Measurements from ENCODE around the gene DZIP3.
"Not testable (repeated sequence)": the region's sequence is repeated elsewhere in the genome, so short reads cannot be mapped to it uniquely, and the experiment has no call there.

Gene DZIP3

DNA sequence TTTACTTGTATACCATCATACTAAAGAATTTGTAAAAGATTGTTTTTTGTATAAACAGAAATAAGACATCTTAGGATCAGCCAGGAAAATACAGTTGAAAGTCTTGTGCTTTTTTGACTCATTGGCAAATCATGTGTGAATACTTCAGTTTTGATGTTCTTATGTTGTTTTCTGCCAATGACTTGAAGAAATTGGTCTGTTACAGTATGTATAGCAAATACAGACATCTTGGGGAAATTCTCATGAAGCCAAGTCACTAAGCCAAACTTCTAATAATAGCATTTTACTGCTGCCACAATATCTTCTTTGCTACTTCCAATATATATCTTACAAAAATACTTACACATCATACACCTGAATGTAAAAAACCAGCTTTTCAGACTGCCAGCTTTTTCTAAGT lies 83.2 kb downstream of the DZIP3 start:
- no peaks in the 10 kb centered on the region for H3K36me3 ChIP-seq (ENCODE audit: control insufficient read depth in 2 of 2, insufficient read depth in 2 of 2, low read length in 2 of 2)
- no peaks in the 10 kb centered on the region for H3K27me3 ChIP-seq (ENCODE audit: control insufficient read depth in 2 of 2, insufficient read depth in 2 of 2, low read length in 2 of 2)
- no peaks in the 10 kb centered on the region for H3K9me3 ChIP-seq (ENCODE audit: control insufficient read depth in 2 of 2, low read length in 2 of 2)

DNA sequence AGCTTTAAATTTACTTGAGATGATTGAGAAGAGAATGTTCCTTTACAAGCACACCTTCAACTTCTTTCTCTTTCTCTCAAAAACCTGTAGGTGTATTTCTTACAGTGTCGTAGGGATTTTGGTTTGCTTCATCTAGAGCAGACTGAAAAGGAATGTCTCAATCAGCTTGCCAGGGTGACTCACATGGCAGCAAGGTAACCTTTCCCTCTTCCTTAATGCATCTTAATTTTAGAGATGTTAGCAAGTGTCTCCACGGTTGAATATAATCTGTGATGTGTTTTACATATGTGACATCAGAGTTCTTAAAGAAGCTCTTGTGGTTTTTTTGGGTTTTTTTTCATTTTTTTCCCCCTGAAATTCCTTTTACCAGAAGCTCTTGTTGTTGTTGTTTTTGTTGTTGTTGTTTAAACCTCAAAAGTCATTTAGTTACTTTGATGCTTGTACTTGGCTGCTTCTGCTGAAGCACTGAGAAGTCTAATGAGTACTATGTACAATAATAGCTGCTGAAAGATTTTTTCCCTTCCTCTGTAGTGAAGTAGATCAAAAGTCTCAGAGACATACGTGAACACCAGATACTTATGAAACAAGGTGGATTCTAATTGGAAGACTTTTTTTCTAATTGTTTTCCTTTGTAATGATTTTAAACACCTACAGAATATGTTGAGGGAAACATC lies 84.6 kb downstream of the DZIP3 start:
- no peak overlapping the region for H3K27ac ChIP-seq (ENCODE audit: low read depth in 2 of 2, low read length in 2 of 2)
- no peaks in the 10 kb centered on the region for H3K9me3 ChIP-seq (ENCODE audit: control insufficient read depth in 2 of 2, low read length in 2 of 2)
- no peaks in the 10 kb centered on the region for H3K27me3 ChIP-seq (ENCODE audit: control insufficient read depth in 2 of 2, insufficient read depth in 2 of 2, low read length in 2 of 2)
- no peaks in the 10 kb centered on the region for H3K36me3 ChIP-seq (ENCODE audit: control insufficient read depth in 2 of 2, insufficient read depth in 2 of 2, low read length in 2 of 2)
- H3K4me3 ChIP-seq (ENCODE audit: low read length in 2 of 2): no peak overlapping the region
- no peak overlapping the region for H3K9ac ChIP-seq (ENCODE audit: low read depth in 1 of 2, low read length in 2 of 2)
- no peaks in the 10 kb centered on the region for H3K4me1 ChIP-seq (ENCODE audit: control insufficient read depth in 2 of 2, insufficient read depth in 2 of 2, low read length in 2 of 2)

More for the DNA sequence above, 83.2 kb downstream of the DZIP3 start:
- no peak overlapping the region for H3K4me3 ChIP-seq (ENCODE audit: low read length in 2 of 2)
- no peak overlapping the region for H3K9ac ChIP-seq (ENCODE audit: low read depth in 1 of 2, low read length in 2 of 2)
- H3K4me1 ChIP-seq (ENCODE audit: control insufficient read depth in 2 of 2, insufficient read depth in 2 of 2, low read length in 2 of 2): no peaks in the 10 kb centered on the region
- H3K27ac ChIP-seq (ENCODE audit: low read depth in 2 of 2, low read length in 2 of 2): no peak overlapping the region

DNA sequence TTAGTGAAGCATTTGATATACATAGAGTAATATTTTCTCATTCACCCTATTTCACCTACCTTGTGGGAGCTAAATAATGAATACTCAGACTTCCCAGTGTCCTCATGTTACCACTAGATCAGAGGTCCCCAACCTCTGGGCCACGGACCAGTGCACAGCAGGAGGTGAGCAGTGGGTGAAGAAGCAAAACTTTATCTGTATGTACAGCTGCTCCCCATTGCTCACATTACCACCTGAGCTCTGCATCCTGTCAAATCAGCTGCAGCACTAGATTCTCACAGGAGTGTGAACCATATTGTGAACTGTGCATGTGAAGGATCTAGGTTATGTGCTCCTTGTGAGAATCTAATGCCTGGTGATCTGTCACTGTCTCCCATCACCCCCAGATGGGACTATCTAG lies 88.3 kb downstream of the DZIP3 start:
- Histone ChIP-seq H3K36me3 (ENCODE audit: control insufficient read depth in 2 of 2, insufficient read depth in 2 of 2, low read length in 2 of 2) (no peaks in the 10 kb centered on the region), H3K4me1 (ENCODE audit: control insufficient read depth in 2 of 2, insufficient read depth in 2 of 2, low read length in 2 of 2) (no peaks in the 10 kb centered on the region), H3K27me3 (ENCODE audit: control insufficient read depth in 2 of 2, insufficient read depth in 2 of 2, low read length in 2 of 2) (no peaks in the 10 kb centered on the region), H3K27ac (ENCODE audit: low read depth in 2 of 2, low read length in 2 of 2) (no peak overlapping the region), H3K4me3 (ENCODE audit: low read length in 2 of 2) (no peak overlapping the region), H3K9ac (ENCODE audit: low read depth in 1 of 2, low read length in 2 of 2) (no peak overlapping the region), H3K9me3 (ENCODE audit: control insufficient read depth in 2 of 2, low read length in 2 of 2) (no peaks in the 10 kb centered on the region)

DNA sequence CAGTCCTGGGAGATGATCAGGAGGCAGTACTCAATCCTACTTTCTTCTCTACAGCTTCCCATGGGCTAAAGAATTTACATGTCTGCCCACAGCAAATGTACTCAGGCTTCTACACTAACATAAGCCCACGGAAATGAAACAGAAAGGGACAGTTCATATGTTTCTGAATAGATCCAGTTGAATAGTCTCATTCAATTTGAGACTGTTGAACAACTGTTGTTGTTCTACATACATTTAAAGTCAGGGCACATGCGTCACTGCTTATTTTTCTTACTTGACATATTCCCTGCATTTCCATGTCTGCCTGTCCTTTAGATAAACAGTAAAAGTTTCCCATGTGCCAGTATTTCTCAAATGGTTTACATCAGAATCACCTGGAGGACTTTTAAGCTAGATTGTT lies 102.8 kb downstream of the DZIP3 start:
- H3K4me1 ChIP-seq (ENCODE audit: control insufficient read depth in 2 of 2, insufficient read depth in 2 of 2, low read length in 2 of 2); H3K9ac ChIP-seq (ENCODE audit: low read depth in 1 of 2, low read length in 2 of 2); H3K27me3 ChIP-seq (ENCODE audit: control insufficient read depth in 2 of 2, insufficient read depth in 2 of 2, low read length in 2 of 2); H3K9me3 ChIP-seq (ENCODE audit: control insufficient read depth in 2 of 2, low read length in 2 of 2); H3K4me3 ChIP-seq (ENCODE audit: low read length in 2 of 2); H3K27ac ChIP-seq (ENCODE audit: low read depth in 2 of 2, low read length in 2 of 2): not testable (repeated sequence)
- H3K36me3 ChIP-seq (ENCODE audit: control insufficient read depth in 2 of 2, insufficient read depth in 2 of 2, low read length in 2 of 2): peaks cover 9 to 11% of the 10 kb centered on the region in 2 donors

DNA sequence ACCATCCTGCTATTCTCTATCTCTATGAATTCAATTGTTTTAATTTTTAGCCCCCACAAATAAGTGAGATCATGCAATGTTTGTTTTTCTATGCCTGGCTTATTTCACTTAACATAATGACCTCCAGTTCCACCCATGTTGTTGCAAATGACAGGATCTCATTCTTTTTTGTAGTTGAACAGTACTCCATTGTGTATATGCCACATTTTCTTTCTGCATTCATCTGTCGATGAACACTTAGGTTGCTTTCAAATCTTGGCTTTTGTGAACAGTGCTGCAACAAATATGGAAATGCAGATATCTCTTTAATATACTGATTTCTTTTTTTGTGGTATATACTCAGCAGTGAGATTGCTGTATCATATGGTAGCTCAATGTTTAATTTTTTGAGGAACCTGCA lies 108.9 kb downstream of the DZIP3 start:
- Histone ChIP-seq H3K27ac (ENCODE audit: low read depth in 2 of 2, low read length in 2 of 2) (no peak overlapping the region), H3K4me3 (ENCODE audit: low read length in 2 of 2) (no peak overlapping the region), H3K36me3 (ENCODE audit: control insufficient read depth in 2 of 2, insufficient read depth in 2 of 2, low read length in 2 of 2) (no peaks in the 10 kb centered on the region), H3K4me1 (ENCODE audit: control insufficient read depth in 2 of 2, insufficient read depth in 2 of 2, low read length in 2 of 2) (no peaks in the 10 kb centered on the region), H3K9me3 (ENCODE audit: control insufficient read depth in 2 of 2, low read length in 2 of 2) (no peaks in the 10 kb centered on the region), H3K27me3 (ENCODE audit: control insufficient read depth in 2 of 2, insufficient read depth in 2 of 2, low read length in 2 of 2) (no peaks in the 10 kb centered on the region), H3K9ac (ENCODE audit: low read depth in 1 of 2, low read length in 2 of 2) (no peak overlapping the region)

DNA sequence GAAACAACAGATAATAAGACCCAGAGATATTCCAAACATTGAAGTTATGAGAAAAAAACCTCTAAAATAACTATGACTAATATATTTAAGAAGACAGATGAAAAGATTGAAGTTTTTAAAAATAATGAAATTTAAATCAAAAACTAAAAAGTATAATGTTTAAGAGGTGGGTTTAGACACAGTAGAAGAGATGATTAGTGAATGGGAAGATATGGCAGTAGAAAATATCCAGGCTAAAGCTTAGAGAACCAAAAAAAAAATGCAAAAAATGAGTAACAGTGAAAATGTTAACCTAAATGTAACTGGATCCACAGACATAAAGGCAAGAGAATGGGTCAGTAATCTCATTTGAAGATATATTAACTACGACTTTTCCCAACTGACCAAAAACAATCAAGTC lies 115.5 kb downstream of the DZIP3 start:
- Histone ChIP-seq H3K27me3 (ENCODE audit: control insufficient read depth in 2 of 2, insufficient read depth in 2 of 2, low read length in 2 of 2) (no peaks in the 10 kb centered on the region), H3K9ac (ENCODE audit: low read depth in 1 of 2, low read length in 2 of 2) (no peak overlapping the region), H3K4me3 (ENCODE audit: low read length in 2 of 2) (no peak overlapping the region), H3K36me3 (ENCODE audit: control insufficient read depth in 2 of 2, insufficient read depth in 2 of 2, low read length in 2 of 2) (no peaks in the 10 kb centered on the region), H3K27ac (ENCODE audit: low read depth in 2 of 2, low read length in 2 of 2) (no peak overlapping the region), H3K4me1 (ENCODE audit: control insufficient read depth in 2 of 2, insufficient read depth in 2 of 2, low read length in 2 of 2) (no peaks in the 10 kb centered on the region), H3K9me3 (ENCODE audit: control insufficient read depth in 2 of 2, low read length in 2 of 2) (no peaks in the 10 kb centered on the region)

DNA sequence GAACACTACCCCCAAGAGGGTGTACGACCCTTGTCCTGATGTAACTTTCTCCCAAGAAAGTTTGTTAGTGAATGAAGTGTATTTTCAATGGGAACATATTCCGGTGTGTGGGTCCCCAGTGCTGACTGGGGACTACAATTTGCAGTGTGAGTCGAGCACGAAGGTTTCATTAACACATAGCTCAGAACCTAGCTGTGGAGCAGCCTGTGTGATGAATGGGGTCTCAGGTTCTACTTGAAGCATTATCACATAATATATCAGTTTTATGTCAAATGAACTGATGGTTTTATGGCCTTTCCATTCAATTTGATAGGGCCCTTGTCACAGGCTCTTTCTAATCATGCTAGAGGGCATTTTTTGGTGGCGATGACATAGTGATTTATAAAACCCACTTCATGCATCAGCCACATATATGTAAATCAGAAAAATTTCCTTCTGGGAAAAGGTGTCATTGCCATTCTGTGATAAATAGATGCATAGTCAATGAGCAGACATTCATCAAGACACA lies 123.5 kb downstream of the DZIP3 start:
- H3K4me1 ChIP-seq (ENCODE audit: control insufficient read depth in 2 of 2, insufficient read depth in 2 of 2, low read length in 2 of 2): no peaks in the 10 kb centered on the region
- H3K9me3 ChIP-seq (ENCODE audit: control insufficient read depth in 2 of 2, low read length in 2 of 2): no peaks in the 10 kb centered on the region
- H3K4me3 ChIP-seq (ENCODE audit: low read length in 2 of 2): no peak overlapping the region
- H3K27me3 ChIP-seq (ENCODE audit: control insufficient read depth in 2 of 2, insufficient read depth in 2 of 2, low read length in 2 of 2): no peaks in the 10 kb centered on the region
- no peak overlapping the region for H3K27ac ChIP-seq (ENCODE audit: low read depth in 2 of 2, low read length in 2 of 2)
- no peaks in the 10 kb centered on the region for H3K36me3 ChIP-seq (ENCODE audit: control insufficient read depth in 2 of 2, insufficient read depth in 2 of 2, low read length in 2 of 2)
- no peak overlapping the region for H3K9ac ChIP-seq (ENCODE audit: low read depth in 1 of 2, low read length in 2 of 2)

DNA sequence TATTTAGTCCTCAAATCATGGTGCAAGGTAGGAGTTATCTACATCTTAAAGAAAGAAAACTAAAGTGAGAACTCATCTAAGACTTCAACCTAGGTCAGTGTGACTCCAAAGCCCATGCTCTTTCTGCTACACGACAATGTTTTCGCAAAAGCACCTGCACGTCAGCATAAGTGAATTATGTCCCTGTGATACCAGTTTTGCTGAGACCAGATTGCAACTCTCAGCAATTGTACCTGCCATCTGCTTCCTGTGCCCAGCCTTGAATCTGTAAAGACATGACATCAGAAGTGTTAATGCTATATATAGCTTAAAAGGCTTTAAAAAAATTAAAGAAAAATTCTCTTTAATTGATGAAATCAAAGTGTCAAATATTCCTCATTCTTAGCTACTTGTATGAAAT lies 124.3 kb downstream of the DZIP3 start:
- Histone ChIP-seq H3K9me3 (ENCODE audit: control insufficient read depth in 2 of 2, low read length in 2 of 2) (no peaks in the 10 kb centered on the region), H3K36me3 (ENCODE audit: control insufficient read depth in 2 of 2, insufficient read depth in 2 of 2, low read length in 2 of 2) (no peaks in the 10 kb centered on the region), H3K27ac (ENCODE audit: low read depth in 2 of 2, low read length in 2 of 2) (no peak overlapping the region), H3K4me3 (ENCODE audit: low read length in 2 of 2) (no peak overlapping the region), H3K9ac (ENCODE audit: low read depth in 1 of 2, low read length in 2 of 2) (no peak overlapping the region), H3K4me1 (ENCODE audit: control insufficient read depth in 2 of 2, insufficient read depth in 2 of 2, low read length in 2 of 2) (no peaks in the 10 kb centered on the region), H3K27me3 (ENCODE audit: control insufficient read depth in 2 of 2, insufficient read depth in 2 of 2, low read length in 2 of 2) (no peaks in the 10 kb centered on the region)

DNA sequence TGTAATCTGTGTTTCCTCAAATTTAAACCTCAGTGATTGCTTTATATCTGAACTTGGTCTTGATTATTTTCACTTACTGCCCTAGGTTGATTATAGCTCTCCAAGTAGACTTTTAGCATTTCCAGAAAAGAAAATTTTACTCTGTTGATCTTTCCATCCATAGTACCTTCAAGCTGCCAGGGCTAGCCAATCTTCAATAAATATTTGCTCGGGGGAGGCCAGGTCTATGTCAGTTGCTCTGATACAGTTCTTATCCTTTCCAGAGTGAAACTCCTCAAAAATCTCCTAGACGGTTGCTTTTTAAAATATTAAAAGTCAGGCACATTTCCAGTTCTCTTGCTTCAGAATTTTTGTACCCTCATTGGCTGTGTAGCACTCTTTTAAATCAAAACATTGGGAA lies 128.9 kb downstream of the DZIP3 start:
- no peaks in the 10 kb centered on the region for H3K36me3 ChIP-seq (ENCODE audit: control insufficient read depth in 2 of 2, insufficient read depth in 2 of 2, low read length in 2 of 2)
- H3K4me3 ChIP-seq (ENCODE audit: low read length in 2 of 2): no peak overlapping the region
- H3K9me3 ChIP-seq (ENCODE audit: control insufficient read depth in 2 of 2, low read length in 2 of 2): no peaks in the 10 kb centered on the region
- no peak overlapping the region for H3K9ac ChIP-seq (ENCODE audit: low read depth in 1 of 2, low read length in 2 of 2)
- no peaks in the 10 kb centered on the region for H3K27me3 ChIP-seq (ENCODE audit: control insufficient read depth in 2 of 2, insufficient read depth in 2 of 2, low read length in 2 of 2)
- no peaks in the 10 kb centered on the region for H3K4me1 ChIP-seq (ENCODE audit: control insufficient read depth in 2 of 2, insufficient read depth in 2 of 2, low read length in 2 of 2)
- no peak overlapping the region for H3K27ac ChIP-seq (ENCODE audit: low read depth in 2 of 2, low read length in 2 of 2)

DNA sequence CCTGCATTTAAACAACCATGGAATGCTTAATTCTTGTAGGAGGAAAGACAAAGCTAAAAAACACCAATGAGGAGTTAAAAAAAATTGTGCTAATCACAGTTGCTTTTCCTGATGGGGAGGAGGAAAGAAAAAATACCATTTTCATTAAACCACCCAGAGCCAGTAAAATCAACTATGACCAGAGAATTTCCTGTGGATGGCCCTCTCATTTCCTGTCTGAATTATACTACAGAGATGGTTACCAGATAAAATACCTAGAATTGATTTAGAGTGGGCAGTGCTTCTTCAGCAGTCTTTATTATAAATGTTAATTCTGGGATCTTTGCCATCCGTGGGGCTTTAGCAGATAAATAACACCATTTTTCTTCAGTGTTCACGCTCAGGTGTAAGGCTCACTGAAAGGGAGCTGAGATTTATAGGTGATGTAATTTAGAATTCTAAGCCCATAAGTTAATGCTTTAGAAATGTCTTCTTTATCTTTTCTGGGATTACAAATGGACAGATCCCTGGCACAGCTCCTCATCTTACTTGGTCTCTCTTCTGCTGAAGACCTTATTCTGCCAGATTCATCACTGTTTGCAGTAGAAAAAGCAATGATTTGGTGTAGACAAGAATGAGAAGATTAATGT lies 129.8 kb downstream of the DZIP3 start:
- H3K9ac ChIP-seq (ENCODE audit: low read depth in 1 of 2, low read length in 2 of 2): no peak overlapping the region
- no peaks in the 10 kb centered on the region for H3K9me3 ChIP-seq (ENCODE audit: control insufficient read depth in 2 of 2, low read length in 2 of 2)
- H3K27me3 ChIP-seq (ENCODE audit: control insufficient read depth in 2 of 2, insufficient read depth in 2 of 2, low read length in 2 of 2): no peaks in the 10 kb centered on the region
- H3K4me1 ChIP-seq (ENCODE audit: control insufficient read depth in 2 of 2, insufficient read depth in 2 of 2, low read length in 2 of 2): no peaks in the 10 kb centered on the region
- H3K27ac ChIP-seq (ENCODE audit: low read depth in 2 of 2, low read length in 2 of 2): no peak overlapping the region
- no peaks in the 10 kb centered on the region for H3K36me3 ChIP-seq (ENCODE audit: control insufficient read depth in 2 of 2, insufficient read depth in 2 of 2, low read length in 2 of 2)
- no peak overlapping the region for H3K4me3 ChIP-seq (ENCODE audit: low read length in 2 of 2)

Data from mucosa of rectum (tissue), 2 donors.